8988T (cell line): Measurements from ENCODE around the gene CMTR1.
"Not testable (repeated sequence)": the region's sequence is repeated elsewhere in the genome, so short reads cannot be mapped to it uniquely, and the experiment has no call there.

Experiments
- DNase-seq: peaks from one replicate; pipeline ENCODE4 v3.0.0; 2011

The CMTR1 gene

GRCh38 chr6:37438930-37439329 is 5.9 kb downstream of the CMTR1 start:
- no peak for DNase-seq

- DNase-seq, result no peak
These were observed 8.6 kb downstream of the CMTR1 start for GRCh38 chr6:37441651-37442050.

GRCh38 chr6:37442416-37443215 is 9.6 kb downstream of the CMTR1 start:
- no peak for DNase-seq

- not testable (repeated sequence) for DNase-seq
These were observed 10.2 kb downstream of the CMTR1 start for GRCh38 chr6:37443216-37443542.

GRCh38 chr6:37449984-37450383 is 17.0 kb downstream of the CMTR1 start:
- DNase-seq, result no peak

GRCh38 chr6:37451441-37452193 is 18.6 kb downstream of the CMTR1 start:
- no peak for DNase-seq

- DNase-seq, result no peak
These were observed 19.5 kb downstream of the CMTR1 start for GRCh38 chr6:37452522-37452921.

- no peak for DNase-seq
These were observed 21.6 kb downstream of the CMTR1 start for GRCh38 chr6:37454420-37455140.

- no peak for DNase-seq
These were observed 23.1 kb downstream of the CMTR1 start for GRCh38 chr6:37456126-37456525.

GRCh38 chr6:37456816-37457560 is 24.0 kb downstream of the CMTR1 start:
- no peak for DNase-seq

- no peak for DNase-seq
These were observed 27.2 kb downstream of the CMTR1 start for GRCh38 chr6:37459981-37460800.

GRCh38 chr6:37460805-37461204 is 27.8 kb downstream of the CMTR1 start:
- no peak for DNase-seq

GRCh38 chr6:37463110-37463509 is 30.1 kb downstream of the CMTR1 start:
- DNase-seq, result no peak

- no peak for DNase-seq
These were observed 34.7 kb downstream of the CMTR1 start for GRCh38 chr6:37467718-37468117.

GRCh38 chr6:37473364-37474095 is 40.5 kb downstream of the CMTR1 start:
- no peak for DNase-seq

GRCh38 chr6:37474316-37474715 is 41.3 kb downstream of the CMTR1 start:
- DNase-seq, result no peak

GRCh38 chr6:37477191-37477590 is 44.2 kb downstream of the CMTR1 start:
- DNase-seq, result no peak

GRCh38 chr6:37477656-37478435 is 44.8 kb downstream of the CMTR1 start:
- DNase-seq, result no peak

GRCh38 chr6:37478827-37479226 is 45.8 kb downstream of the CMTR1 start:
- no peak for DNase-seq

- no peak for DNase-seq
These were observed 46.3 kb downstream of the CMTR1 start for GRCh38 chr6:37479266-37479854.
